Fibroblast of mammary gland (primary cell): ENCODE data around the gene MTNR1B.

Source experiments
- DNase-seq: peaks from one replicate; pipeline ENCODE4 v3.0.0-alpha.2; 2010; ENCODE audit warnings: low read depth
- H3K4me3 ChIP-seq: 2 replicates; pipeline ENCODE4 v1.5.1; 2011; ENCODE audit warnings: low read depth, mild to moderate bottlenecking, low read length, moderate library complexity; ENCODE audit not compliant: control insufficient read depth
- CTCF ChIP-seq: conservative IDR thresholded peaks from 2 replicates; pipeline ENCODE4 v1.5.1; 2011; ENCODE audit warnings: low read depth, low read length, inconsistent platforms; ENCODE audit not compliant: control insufficient read depth, insufficient read depth

The MTNR1B gene

GRCh38 chr11:92939305-92939704 is 30.1 kb upstream of the MTNR1B start:
- no peak for DNase-seq
- H3K4me3 ChIP-seq, result no peak overlapping the region
- no peak for TF ChIP-seq CTCF

- no peak overlapping the region for H3K4me3 ChIP-seq
- peak; percentile 44 for DNase-seq
- TF ChIP-seq CTCF, result peak; percentile 77
These were observed 27.5 kb upstream of the MTNR1B start for GRCh38 chr11:92941676-92942571.

- no peak for TF ChIP-seq CTCF
- DNase-seq, result no peak
- no peak overlapping the region for H3K4me3 ChIP-seq
These were observed 22.7 kb upstream of the MTNR1B start for GRCh38 chr11:92946707-92947106.

GRCh38 chr11:92948116-92948515 is 21.3 kb upstream of the MTNR1B start:
- no peak for TF ChIP-seq CTCF
- no peak overlapping the region for H3K4me3 ChIP-seq
- no peak for DNase-seq

GRCh38 chr11:92954003-92954402 is 15.4 kb upstream of the MTNR1B start:
- no peak for TF ChIP-seq CTCF

GRCh38 chr11:92955860-92956259 is 13.6 kb upstream of the MTNR1B start:
- H3K4me3 ChIP-seq, result no peak overlapping the region
- no peak for TF ChIP-seq CTCF
- DNase-seq, result no peak

More at GRCh38 chr11:92954003-92954402, 15.4 kb upstream of the MTNR1B start:
- DNase-seq, result no peak
- no peak overlapping the region for H3K4me3 ChIP-seq
